MCF 10A (cell line): ENCODE data around the gene CLPTM1L. TPM values are rescaled to one million over a fixed set of nuclear protein-coding genes. Genes with fewer than 3 reads are reported as not detected.

Experiments
- BruUV-seq: library from RNA; stranded (reverse); fragments of 400-500 nt; replicated peaks from 2 replicates; lab custom pipeline; 2021; lab: Mats Ljungman, UMichigan
- CTCF ChIA-PET: fragments of 300-600 bp; sonication (Branson Sonifier 250); formaldehyde crosslinking; extraction: SDS; loops from one replicate; lab custom pipeline; 2021; ENCODE audit warnings: antibody characterized with exemption, inconsistent platforms; lab: Yijun Ruan, JAX
- POLR2A ChIA-PET: fragments of 300-600, 350-650 bp; sonication (Branson Sonifier 250); formaldehyde crosslinking; extraction: SDS; loops from one replicate; lab custom pipeline; 2020; ENCODE audit warnings: antibody characterized with exemption, inconsistent platforms; lab: Yijun Ruan, JAX
- DNase-seq: peaks from one replicate; pipeline ENCODE4 v3.0.0-alpha.2; 2018; ENCODE audit not compliant: unreplicated experiment
- H3K27ac Mint-ChIP-seq: one replicate; pipeline ENCODE4 v1.8.0; 2022; ENCODE audit warnings: mild to moderate bottlenecking, low read depth, mixed read lengths; ENCODE audit not compliant: unreplicated experiment
- H3K27me3 Mint-ChIP-seq: one replicate; pipeline ENCODE4 v1.8.0; 2022; ENCODE audit warnings: mixed read lengths; ENCODE audit not compliant: insufficient read depth, unreplicated experiment
- H3K36me3 Mint-ChIP-seq: one replicate; pipeline ENCODE4 v1.8.0; 2022; ENCODE audit warnings: mild to moderate bottlenecking, moderate library complexity, mixed read lengths; ENCODE audit not compliant: insufficient read depth, unreplicated experiment
- H3K4me1 Mint-ChIP-seq: one replicate; pipeline ENCODE4 v1.8.0; 2022; ENCODE audit warnings: mixed read lengths; ENCODE audit not compliant: insufficient read depth, unreplicated experiment
- H3K4me3 Mint-ChIP-seq: one replicate; pipeline ENCODE4 v1.8.0; 2022; ENCODE audit warnings: mild to moderate bottlenecking, moderate library complexity, mixed read lengths; ENCODE audit not compliant: unreplicated experiment
- H3K9me3 Mint-ChIP-seq: one replicate; pipeline ENCODE4 v1.8.0; 2022; ENCODE audit warnings: mixed read lengths; ENCODE audit not compliant: unreplicated experiment
- CTCF ChIP-seq: fragments of 200-600 bp; IDR thresholded peaks from one replicate; pipeline ENCODE4 v1.8.0; 2022; ENCODE audit warnings: antibody characterized with exemption, mild to moderate bottlenecking; ENCODE audit not compliant: unreplicated experiment
- intact Hi-C: fragments of 100-400 bp; cut with micrococcal nuclease; formaldehyde crosslinking; loops from 2 replicates; pipeline ENCODE4 v1.14.1; 2022
- total RNA-seq: library from RNA; stranded (reverse); gene quantifications from 2 replicates; pipeline ENCODE4 v1.2.3, GENCODE V29; 2022

CLPTM1L gene
- total RNA-seq, 1 experiment from 2014 or later: 128 TPM

GRCh38 chr5:1322036-1322900, 22.6 kb downstream of the CLPTM1L start:
- CTCF ChIA-PET: no interaction called here
- no peak for TF ChIP-seq CTCF
- Mint-ChIP-seq H3K36me3 (peaks cover 67% of the 10 kb centered on the region), H3K4me1 (peaks cover 17% of the 10 kb centered on the region), H3K9me3 (peaks cover 14% of the 10 kb centered on the region), H3K27me3 (no peaks in the 10 kb centered on the region), H3K27ac (no peak overlapping the region), H3K4me3 (no peak overlapping the region)
- no peak for DNase-seq
- BruUV-seq: no TSS peak
- POLR2A ChIA-PET: interaction anchor here (0.6 to 0.7 kb wide), 2 partner anchors 10 to 24 kb away, joined by 3 read pairs; no protein-coding TSS in a partner anchor
- intact Hi-C loops: no loop called here

DNA sequence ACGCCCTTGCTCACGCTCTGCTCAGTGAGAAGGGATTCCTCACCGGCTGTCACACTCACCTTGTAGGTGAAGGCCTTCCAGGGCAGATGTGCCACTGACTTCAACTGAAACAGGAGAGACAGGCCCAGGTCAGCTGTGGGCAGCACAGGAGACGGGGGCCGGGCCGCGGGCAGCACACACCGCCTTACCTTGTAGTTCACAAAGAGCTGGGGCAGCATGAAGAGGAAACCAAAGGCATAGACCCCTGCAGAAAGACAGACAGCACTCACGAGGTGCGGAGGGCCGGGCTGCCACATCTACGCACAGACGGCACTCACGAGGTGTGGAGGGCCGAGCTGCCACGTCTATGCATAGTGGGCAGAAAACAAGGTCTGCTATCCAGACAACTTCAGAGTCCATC, 23.3 kb downstream of the CLPTM1L start:
- H3K4me1 Mint-ChIP-seq: peaks cover 13% of the 10 kb centered on the region
- H3K27me3 Mint-ChIP-seq: no peaks in the 10 kb centered on the region
- BruUV-seq: no TSS peak
- H3K9me3 Mint-ChIP-seq: peaks cover 7% of the 10 kb centered on the region
- H3K36me3 Mint-ChIP-seq: peaks cover 66% of the 10 kb centered on the region
- ChIA-PET POLR2A (interaction anchor here (0.6 kb wide), 1 partner anchor 10 kb away, joined by 3 read pairs; no protein-coding TSS in a partner anchor), CTCF (interaction anchor here (0.7 kb wide), 1 partner anchor 171 kb away, joined by 3 read pairs; no protein-coding TSS in a partner anchor)
- H3K4me3 Mint-ChIP-seq: no peak overlapping the region
- no peak for DNase-seq
- intact Hi-C loops: no loop called here
- no peak for TF ChIP-seq CTCF
- H3K27ac Mint-ChIP-seq: no peak overlapping the region

- H3K36me3 Mint-ChIP-seq: peaks cover 59% of the 10 kb centered on the region
- no peak for TF ChIP-seq CTCF
- CTCF ChIA-PET: interaction anchor here (0.6 to 0.8 kb wide), 3 partner anchors 37 to 348 kb away, joined by 3 to 4 read pairs (median 3); no protein-coding TSS in a partner anchor
- BruUV-seq: no TSS peak
- no peak overlapping the region for H3K27ac Mint-ChIP-seq
- no peak overlapping the region for H3K4me3 Mint-ChIP-seq
- no peaks in the 10 kb centered on the region for H3K9me3 Mint-ChIP-seq
- DNase-seq: no peak
- POLR2A ChIA-PET: no interaction called here
- peaks cover 9% of the 10 kb centered on the region for H3K4me1 Mint-ChIP-seq
- intact Hi-C loops: no loop called here
- no peaks in the 10 kb centered on the region for H3K27me3 Mint-ChIP-seq
Measured at GRCh38 chr5:1320436-1321344, 24.2 kb downstream of the CLPTM1L start.
